Measurements from ENCODE around the gene MIEN1. TPM values are rescaled to one million over a fixed set of nuclear protein-coding genes. Genes with fewer than 3 reads are reported as not detected.

MIEN1 gene, protein sequence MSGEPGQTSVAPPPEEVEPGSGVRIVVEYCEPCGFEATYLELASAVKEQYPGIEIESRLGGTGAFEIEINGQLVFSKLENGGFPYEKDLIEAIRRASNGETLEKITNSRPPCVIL
- total RNA-seq (2022) (42.1 and 51.3 TPM in 2 replicates), Bru-seq, nascent RNA (percentile 75 among the genes with signal in this experiment), BruChase-seq, experiment 1, labeled RNA remaining after a 6-hour chase (percentile 91 among the genes with signal in this experiment), BruChase-seq, experiment 2, labeled RNA remaining after a 2-hour chase (percentile 76 among the genes with signal in this experiment)
- long read RNA-seq, transcript MIEN1-201 (4 exons, 1,006 nt), result major isoform, 59 of 68 reads
- long read RNA-seq, transcript MIEN1-202 (3 exons, 825 nt), result minor isoform, 7 of 68 reads
- long read RNA-seq, partial matches to known transcripts, result 0 of 68 reads
- long read RNA-seq, other reads (novel, unspliced or antisense), result 1 of 68 reads

DNA sequence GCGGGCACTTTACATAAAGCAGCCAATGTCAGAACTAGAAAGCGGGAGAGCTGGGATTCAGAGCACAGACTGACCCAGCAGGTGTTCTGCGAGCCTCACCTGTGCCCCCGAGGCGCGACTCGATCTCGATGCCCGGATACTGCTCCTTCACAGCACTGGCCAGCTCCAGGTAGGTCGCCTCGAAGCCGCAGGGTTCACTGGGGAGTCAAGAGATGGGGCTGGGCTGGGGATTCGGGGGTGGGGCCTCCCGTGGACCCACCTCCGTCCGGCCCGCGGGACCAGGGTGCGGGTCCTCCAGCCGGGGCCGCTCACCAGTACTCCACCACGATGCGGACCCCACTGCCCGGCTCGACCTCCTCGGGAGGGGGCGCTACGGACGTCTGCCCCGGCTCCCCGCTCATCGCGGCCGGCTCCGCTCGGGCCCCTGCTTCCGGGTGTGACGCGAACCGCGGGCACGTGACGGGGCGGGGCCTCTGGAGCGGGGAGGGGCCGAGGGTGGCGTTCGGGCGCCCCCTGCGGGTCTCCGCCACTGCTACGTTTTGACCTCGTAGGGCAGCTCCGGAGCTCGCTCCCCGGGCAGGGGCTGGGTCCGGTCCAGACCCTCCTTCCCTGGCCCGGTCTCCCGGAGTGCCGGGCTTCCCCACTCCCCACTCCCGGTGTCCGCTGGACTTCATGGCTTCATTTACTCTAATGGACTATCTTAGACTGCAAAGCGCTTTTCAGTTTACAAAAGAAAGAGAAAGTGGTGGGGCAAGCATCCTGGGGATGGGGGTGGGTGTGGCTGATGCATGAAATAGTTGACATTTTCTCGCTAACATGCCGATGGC is at the start of gene MIEN1:
Gene MIEN1, minus strand, starts transcription at position 438 of the 827 bp plus-strand sequence. Its CDS starts 37 bp downstream, at position 401.
- Mint-ChIP-seq H3K27me3 (ENCODE audit: insufficient read depth, unreplicated experiment) (no peaks in the 10 kb centered on the region), H3K27ac (ENCODE audit: low read depth, unreplicated experiment) (peak within 1 kb of the TSS; percentile 73), H3K36me3 (ENCODE audit: insufficient read depth, unreplicated experiment) (peaks cover 21% of the 10 kb centered on the region), H3K4me3 (ENCODE audit: unreplicated experiment) (peak within 1 kb of the TSS; percentile 78), H3K9me3 (ENCODE audit: unreplicated experiment) (no peaks in the 10 kb centered on the region), H3K4me1 (ENCODE audit: insufficient read depth, unreplicated experiment) (peaks cover 10% of the 10 kb centered on the region)
- POLR2A ChIA-PET, result interaction anchor here (0.9 to 3.8 kb wide), 14 partner anchors 8 to 250 kb away, joined by 3 to 36 read pairs (median 6); partner anchors contain the start of genes ERBB2, PGAP3, PSMD3 and STARD3
- TF ChIP-seq, protein P1, sequence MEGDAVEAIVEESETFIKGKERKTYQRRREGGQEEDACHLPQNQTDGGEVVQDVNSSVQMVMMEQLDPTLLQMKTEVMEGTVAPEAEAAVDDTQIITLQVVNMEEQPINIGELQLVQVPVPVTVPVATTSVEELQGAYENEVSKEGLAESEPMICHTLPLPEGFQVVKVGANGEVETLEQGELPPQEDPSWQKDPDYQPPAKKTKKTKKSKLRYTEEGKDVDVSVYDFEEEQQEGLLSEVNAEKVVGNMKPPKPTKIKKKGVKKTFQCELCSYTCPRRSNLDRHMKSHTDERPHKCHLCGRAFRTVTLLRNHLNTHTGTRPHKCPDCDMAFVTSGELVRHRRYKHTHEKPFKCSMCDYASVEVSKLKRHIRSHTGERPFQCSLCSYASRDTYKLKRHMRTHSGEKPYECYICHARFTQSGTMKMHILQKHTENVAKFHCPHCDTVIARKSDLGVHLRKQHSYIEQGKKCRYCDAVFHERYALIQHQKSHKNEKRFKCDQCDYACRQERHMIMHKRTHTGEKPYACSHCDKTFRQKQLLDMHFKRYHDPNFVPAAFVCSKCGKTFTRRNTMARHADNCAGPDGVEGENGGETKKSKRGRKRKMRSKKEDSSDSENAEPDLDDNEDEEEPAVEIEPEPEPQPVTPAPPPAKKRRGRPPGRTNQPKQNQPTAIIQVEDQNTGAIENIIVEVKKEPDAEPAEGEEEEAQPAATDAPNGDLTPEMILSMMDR (IDR thresholded peaks at IDR 0.05; ENCODE audit: unreplicated experiment), result peak; percentile 78
- BruUV-seq (replicated peaks), result TSS peak; percentile 75
- DNase-seq (ENCODE audit: unreplicated experiment), result peak; percentile 82
- intact Hi-C loops (cut with micrococcal nuclease), result no loop called here
- CTCF ChIA-PET, result interaction anchor here (0.6 to 2.6 kb wide), 23 partner anchors 9 to 962 kb away, joined by 3 to 19 read pairs (median 4); partner anchors contain the start of genes ERBB2 and TCAP

DNA sequence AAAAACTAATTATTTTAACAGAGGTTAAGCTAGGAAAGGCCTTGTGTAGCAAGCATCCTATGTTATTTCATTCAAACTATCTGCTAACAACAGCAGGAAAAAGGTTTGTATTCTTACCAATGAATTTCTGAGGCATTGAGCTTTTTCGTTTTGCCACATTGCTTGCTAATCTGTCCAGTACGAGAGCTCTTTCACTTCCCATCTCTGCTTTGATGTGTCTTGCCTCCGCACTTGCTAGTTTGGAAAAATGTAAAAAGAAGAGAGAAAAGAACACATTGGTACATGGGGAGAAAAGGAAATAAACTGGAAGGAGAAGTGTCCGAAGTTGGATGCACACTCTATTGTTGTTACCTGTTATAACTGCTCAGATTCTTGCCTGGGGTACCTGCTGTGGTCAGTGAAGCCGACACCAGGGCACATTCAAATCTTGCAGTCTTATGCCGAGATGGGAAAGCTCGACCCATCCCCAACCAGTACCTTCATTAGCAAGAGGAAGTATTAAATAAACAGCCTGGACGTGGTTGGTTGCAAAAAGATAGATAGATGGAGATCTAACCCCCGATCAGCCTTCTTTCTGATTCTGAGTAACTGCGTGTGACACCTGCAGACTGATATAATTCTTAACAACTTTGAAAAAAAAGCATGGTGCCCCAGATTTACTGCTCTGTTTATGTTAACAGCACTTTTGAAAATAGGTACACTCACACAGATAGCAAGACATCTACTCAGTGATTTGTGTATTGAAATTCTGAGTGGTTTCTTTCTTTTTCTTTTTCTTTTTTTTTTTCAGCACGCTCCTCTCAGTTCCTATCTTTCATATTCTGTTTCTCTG is 47.4 kb upstream of the MIEN1 start:
- intact Hi-C loops (cut with micrococcal nuclease), result no loop called here
- H3K9me3 Mint-ChIP-seq (ENCODE audit: unreplicated experiment), result no peaks in the 10 kb centered on the region
- H3K27ac Mint-ChIP-seq (ENCODE audit: low read depth, unreplicated experiment), result no peak overlapping the region
- no peak for DNase-seq (ENCODE audit: unreplicated experiment)
- CTCF ChIA-PET, result interaction anchor here (0.6 kb wide), 1 partner anchor 152 kb away, joined by 3 read pairs; no protein-coding TSS in a partner anchor
- BruUV-seq (replicated peaks), result no TSS peak
- H3K4me3 Mint-ChIP-seq (ENCODE audit: unreplicated experiment), result no peak overlapping the region
- H3K36me3 Mint-ChIP-seq (ENCODE audit: insufficient read depth, unreplicated experiment), result peaks cover 7% of the 10 kb centered on the region
- TF ChIP-seq, protein P1 (IDR thresholded peaks at IDR 0.05; ENCODE audit: unreplicated experiment), result no peak
- POLR2A ChIA-PET, result interaction anchor here (0.7 kb wide), 1 partner anchor 1252 kb away, joined by 3 read pairs; the partner anchor contains the start of gene KRTAP1-4
- peaks cover 97% of the 10 kb centered on the region for H3K27me3 Mint-ChIP-seq (ENCODE audit: insufficient read depth, unreplicated experiment)
- no peaks in the 10 kb centered on the region for H3K4me1 Mint-ChIP-seq (ENCODE audit: insufficient read depth, unreplicated experiment)

DNA sequence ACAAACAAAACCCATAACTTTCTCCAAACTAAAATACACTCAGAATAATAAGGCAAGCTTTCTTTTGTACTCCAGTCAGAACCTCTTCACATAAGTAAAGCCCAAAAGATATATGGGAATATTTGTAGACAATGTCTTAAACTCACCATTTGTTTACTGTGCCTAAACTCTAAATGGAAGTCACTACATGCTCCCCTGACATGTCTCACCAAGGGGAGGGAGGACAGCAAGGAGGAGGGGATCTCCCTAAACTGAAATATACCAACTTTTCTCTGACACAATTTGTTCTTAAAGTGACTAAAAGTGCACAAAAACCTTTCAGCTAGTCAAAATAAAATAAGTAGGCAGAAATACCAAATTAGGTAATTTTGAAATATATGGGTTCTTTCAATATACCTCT is 45.9 kb upstream of the MIEN1 start:
- POLR2A ChIA-PET, result interaction anchor here (0.6 kb wide), 1 partner anchor 16 kb away, joined by 3 read pairs; no protein-coding TSS in a partner anchor
- intact Hi-C loops (cut with micrococcal nuclease), result no loop called here
- H3K27ac Mint-ChIP-seq (ENCODE audit: low read depth, unreplicated experiment), result no peak overlapping the region
- no peaks in the 10 kb centered on the region for H3K4me1 Mint-ChIP-seq (ENCODE audit: insufficient read depth, unreplicated experiment)
- BruUV-seq (replicated peaks), result no TSS peak
- peaks cover 6% of the 10 kb centered on the region for H3K36me3 Mint-ChIP-seq (ENCODE audit: insufficient read depth, unreplicated experiment)
- TF ChIP-seq, protein P1 (IDR thresholded peaks at IDR 0.05; ENCODE audit: unreplicated experiment), result no peak
- CTCF ChIA-PET, result interaction anchor here (0.6 to 1.8 kb wide), 2 partner anchors 83 to 154 kb away, joined by 3 to 5 read pairs; no protein-coding TSS in a partner anchor
- DNase-seq (ENCODE audit: unreplicated experiment), result no peak
- peaks cover 97% of the 10 kb centered on the region for H3K27me3 Mint-ChIP-seq (ENCODE audit: insufficient read depth, unreplicated experiment)
- no peaks in the 10 kb centered on the region for H3K9me3 Mint-ChIP-seq (ENCODE audit: unreplicated experiment)
- H3K4me3 Mint-ChIP-seq (ENCODE audit: unreplicated experiment), result no peak overlapping the region
